Measurements from ENCODE around the gene MYH4.

The MYH4 gene

GRCh38 chr17:10471858-10472257 is 2.5 kb upstream of the MYH4 start:
- H3K36me3 ChIP-seq (ENCODE audit: control insufficient read depth, insufficient read depth, low read length), result no peaks in the 10 kb centered on the region
- WGBS, 2 experiments (ENCODE audit: insufficient coverage in 2 of 2), result no CpG with 5 or more reads among the region's 1 CpG
- H3K9me3 ChIP-seq (ENCODE audit: control insufficient read depth, low read length), result no peaks in the 10 kb centered on the region
- H3K27ac ChIP-seq (ENCODE audit: low read depth, low read length, severe bottlenecking), result no peak overlapping the region
- no peak overlapping the region for H3K4me3 ChIP-seq (ENCODE audit: extremely low read depth, insufficient read depth, low read length, poor library complexity, severe bottlenecking)
- H3K4me1 ChIP-seq (ENCODE audit: control insufficient read depth, insufficient read depth, low read length, poor library complexity, severe bottlenecking), result no peaks in the 10 kb centered on the region

- no CpG with 5 or more reads among the region's 4 CpGs for WGBS, 2 experiments (ENCODE audit: insufficient coverage in 2 of 2)
- H3K36me3 ChIP-seq (ENCODE audit: control insufficient read depth, insufficient read depth, low read length), result no peaks in the 10 kb centered on the region
- H3K4me3 ChIP-seq (ENCODE audit: extremely low read depth, insufficient read depth, low read length, poor library complexity, severe bottlenecking), result no peak overlapping the region
- H3K9me3 ChIP-seq (ENCODE audit: control insufficient read depth, low read length), result no peaks in the 10 kb centered on the region
- H3K27ac ChIP-seq (ENCODE audit: low read depth, low read length, severe bottlenecking), result no peak overlapping the region
- no peaks in the 10 kb centered on the region for H3K4me1 ChIP-seq (ENCODE audit: control insufficient read depth, insufficient read depth, low read length, poor library complexity, severe bottlenecking)
These were observed 6.0 kb downstream of the MYH4 start for GRCh38 chr17:10463402-10463801.

- no peaks in the 10 kb centered on the region for H3K36me3 ChIP-seq (ENCODE audit: control insufficient read depth, insufficient read depth, low read length)
- no peaks in the 10 kb centered on the region for H3K4me1 ChIP-seq (ENCODE audit: control insufficient read depth, insufficient read depth, low read length, poor library complexity, severe bottlenecking)
- H3K9me3 ChIP-seq (ENCODE audit: control insufficient read depth, low read length), result no peaks in the 10 kb centered on the region
- no peak overlapping the region for H3K27ac ChIP-seq (ENCODE audit: low read depth, low read length, severe bottlenecking)
- no peak overlapping the region for H3K4me3 ChIP-seq (ENCODE audit: extremely low read depth, insufficient read depth, low read length, poor library complexity, severe bottlenecking)
- 82 to 93% methylated on average over 4 of the region's 4 CpGs for WGBS, 2 experiments (ENCODE audit: insufficient coverage in 2 of 2)
These were observed 9.3 kb downstream of the MYH4 start for GRCh38 chr17:10460062-10460461.

GRCh38 chr17:10458701-10459100 is 10.7 kb downstream of the MYH4 start:
- WGBS, 2 experiments (ENCODE audit: insufficient coverage in 2 of 2), result 80 to 100% methylated on average over 1 to 2 of the region's 3 CpGs
- Histone ChIP-seq H3K9me3 (ENCODE audit: control insufficient read depth, low read length) (no peaks in the 10 kb centered on the region), H3K36me3 (ENCODE audit: control insufficient read depth, insufficient read depth, low read length) (no peaks in the 10 kb centered on the region), H3K4me1 (ENCODE audit: control insufficient read depth, insufficient read depth, low read length, poor library complexity, severe bottlenecking) (no peaks in the 10 kb centered on the region), H3K4me3 (ENCODE audit: extremely low read depth, insufficient read depth, low read length, poor library complexity, severe bottlenecking) (no peak overlapping the region), H3K27ac (ENCODE audit: low read depth, low read length, severe bottlenecking) (no peak overlapping the region)

- Histone ChIP-seq H3K4me3 (ENCODE audit: extremely low read depth, insufficient read depth, low read length, poor library complexity, severe bottlenecking) (no peak overlapping the region), H3K4me1 (ENCODE audit: control insufficient read depth, insufficient read depth, low read length, poor library complexity, severe bottlenecking) (no peaks in the 10 kb centered on the region), H3K9me3 (ENCODE audit: control insufficient read depth, low read length) (no peaks in the 10 kb centered on the region), H3K36me3 (ENCODE audit: control insufficient read depth, insufficient read depth, low read length) (no peaks in the 10 kb centered on the region), H3K27ac (ENCODE audit: low read depth, low read length, severe bottlenecking) (no peak overlapping the region)
- WGBS, 2 experiments (ENCODE audit: insufficient coverage in 2 of 2), result no CpG with 5 or more reads among the region's 1 CpG
These were observed 11.4 kb downstream of the MYH4 start for GRCh38 chr17:10457952-10458351.

- Histone ChIP-seq H3K36me3 (ENCODE audit: control insufficient read depth, insufficient read depth, low read length) (no peaks in the 10 kb centered on the region), H3K27ac (ENCODE audit: low read depth, low read length, severe bottlenecking) (no peak overlapping the region), H3K9me3 (ENCODE audit: control insufficient read depth, low read length) (no peaks in the 10 kb centered on the region), H3K4me3 (ENCODE audit: extremely low read depth, insufficient read depth, low read length, poor library complexity, severe bottlenecking) (no peak overlapping the region), H3K4me1 (ENCODE audit: control insufficient read depth, insufficient read depth, low read length, poor library complexity, severe bottlenecking) (no peaks in the 10 kb centered on the region)
- 92 to 94% methylated on average over 4 to 5 of the region's 7 CpGs for WGBS, 2 experiments (ENCODE audit: insufficient coverage in 2 of 2)
These were observed 22.1 kb downstream of the MYH4 start for GRCh38 chr17:10447026-10447931.

- Histone ChIP-seq H3K4me1 (ENCODE audit: control insufficient read depth, insufficient read depth, low read length, poor library complexity, severe bottlenecking) (peaks cover 12% of the 10 kb centered on the region), H3K9me3 (ENCODE audit: control insufficient read depth, low read length) (no peaks in the 10 kb centered on the region), H3K27ac (ENCODE audit: low read depth, low read length, severe bottlenecking) (no peak overlapping the region), H3K36me3 (ENCODE audit: control insufficient read depth, insufficient read depth, low read length) (no peaks in the 10 kb centered on the region), H3K4me3 (ENCODE audit: extremely low read depth, insufficient read depth, low read length, poor library complexity, severe bottlenecking) (no peak overlapping the region)
- 100% methylated on average over 1 of the region's 1 CpG; no CpG with 5 or more reads in 1 of the 2 experiments for WGBS, 2 experiments (ENCODE audit: insufficient coverage in 2 of 2)
These were observed 29.5 kb downstream of the MYH4 start for GRCh38 chr17:10439816-10440215.

GRCh38 chr17:10435096-10435495 is 34.3 kb downstream of the MYH4 start:
- WGBS, 2 experiments (ENCODE audit: insufficient coverage in 2 of 2), result 81 to 94% methylated on average over 2 of the region's 3 CpGs

GRCh38 chr17:10429421-10430045 is 39.8 kb downstream of the MYH4 start:
- Histone ChIP-seq H3K36me3 (ENCODE audit: control insufficient read depth, insufficient read depth, low read length) (no peaks in the 10 kb centered on the region), H3K27ac (ENCODE audit: low read depth, low read length, severe bottlenecking) (no peak overlapping the region), H3K9me3 (ENCODE audit: control insufficient read depth, low read length) (no peaks in the 10 kb centered on the region), H3K4me3 (ENCODE audit: extremely low read depth, insufficient read depth, low read length, poor library complexity, severe bottlenecking) (no peak overlapping the region), H3K4me1 (ENCODE audit: control insufficient read depth, insufficient read depth, low read length, poor library complexity, severe bottlenecking) (no peaks in the 10 kb centered on the region)
- 100% methylated on average over 1 of the region's 2 CpGs; no CpG with 5 or more reads in 1 of the 2 experiments for WGBS, 2 experiments (ENCODE audit: insufficient coverage in 2 of 2)

More at GRCh38 chr17:10435096-10435495, 34.3 kb downstream of the MYH4 start:
- H3K4me3 ChIP-seq (ENCODE audit: extremely low read depth, insufficient read depth, low read length, poor library complexity, severe bottlenecking), result no peak overlapping the region
- H3K4me1 ChIP-seq (ENCODE audit: control insufficient read depth, insufficient read depth, low read length, poor library complexity, severe bottlenecking), result peaks cover 14% of the 10 kb centered on the region
- H3K36me3 ChIP-seq (ENCODE audit: control insufficient read depth, insufficient read depth, low read length), result no peaks in the 10 kb centered on the region
- H3K9me3 ChIP-seq (ENCODE audit: control insufficient read depth, low read length), result no peaks in the 10 kb centered on the region
- H3K27ac ChIP-seq (ENCODE audit: low read depth, low read length, severe bottlenecking), result no peak overlapping the region

- Histone ChIP-seq H3K4me3 (ENCODE audit: extremely low read depth, insufficient read depth, low read length, poor library complexity, severe bottlenecking) (no peak overlapping the region), H3K36me3 (ENCODE audit: control insufficient read depth, insufficient read depth, low read length) (no peaks in the 10 kb centered on the region), H3K4me1 (ENCODE audit: control insufficient read depth, insufficient read depth, low read length, poor library complexity, severe bottlenecking) (no peaks in the 10 kb centered on the region), H3K27ac (ENCODE audit: low read depth, low read length, severe bottlenecking) (no peak overlapping the region), H3K9me3 (ENCODE audit: control insufficient read depth, low read length) (no peaks in the 10 kb centered on the region)
- WGBS, 2 experiments (ENCODE audit: insufficient coverage in 2 of 2), result no CpG with 5 or more reads among the region's 2 CpGs
These were observed 40.6 kb downstream of the MYH4 start for GRCh38 chr17:10428781-10429180.
